Uterus (tissue), 4 donors: Measurements from ENCODE around the gene INAFM1. TPM values are rescaled to one million over a fixed set of nuclear protein-coding genes. Genes with fewer than 3 reads are reported as not detected.

Experiments used
- DNase-seq, 2 donors: peaks; one replicate each; pipeline ENCODE4 v3.0.0-alpha.2; 2019 to 2020
- H3K27ac ChIP-seq, 2 donors: fragments of 200-600 bp; sonication (generic); 1 replicate in 1 of 2; 2 replicates in 1 of 2; pipeline ENCODE4 v1.5.1; 2016 to 2018
- H3K27me3 ChIP-seq, 2 donors: fragments of 200-600 bp; sonication (generic); one replicate each; pipeline ENCODE4 v1.5.1; 2018 to 2019; ENCODE audit warnings: control low read depth in 1 of 2
- H3K36me3 ChIP-seq, 2 donors: fragments of 200-600 bp; sonication (generic); one replicate each; pipeline ENCODE4 v1.5.1; 2019; ENCODE audit warnings: control low read depth in 1 of 2
- H3K4me1 ChIP-seq, 2 donors: fragments of 200-600 bp; sonication (generic); one replicate each; pipeline ENCODE4 v1.5.1; 2018 to 2019; ENCODE audit warnings: control low read depth in 1 of 2
- H3K4me3 ChIP-seq, 2 donors: fragments of 200-600 bp; sonication (generic); 1 replicate in 1 of 2; 2 replicates in 1 of 2; pipeline ENCODE4 v1.5.1; 2018 to 2019; ENCODE audit warnings: mild to moderate bottlenecking in 1 of 2
- H3K9me3 ChIP-seq, 2 donors: fragments of 200-600 bp; sonication (generic); one replicate each; pipeline ENCODE4 v1.5.1; 2019; ENCODE audit warnings: control low read depth in 1 of 2
- POLR2A ChIP-seq, 2 donors: fragments of 450-650 bp; IDR thresholded peaks; one replicate each; pipeline ENCODE4 v1.6.1; 2016; ENCODE audit warnings: antibody characterized with exemption in 2 of 2, mild to moderate bottlenecking in 1 of 2, moderate library complexity in 1 of 2
- intact Hi-C: fragments of 100-400 bp; cut with DNase I; formaldehyde crosslinking; loops from one replicate; pipeline ENCODE4 v1.15.1; 2023; ENCODE audit warnings: low total_unique reads
- total RNA-seq, 4 donors: library from RNA; depleted of rRNA in 3 of 4; stranded (reverse); fragments of >200 nt in 3 of 4; gene quantifications; one replicate each; pipeline versions ENCODE4 v1.1.0 to v1.2.4, GENCODE V29; 2014 to 2023
- TF ChIP-seq, protein P1 (sequence below), 4 experiments: fragments of 200-600 bp in 2 of 4; fragments of 450-650 bp in 2 of 4; sonication (generic) in 2 of 4; IDR thresholded peaks; one replicate each; pipeline ENCODE4 v1.5.1; 2016 to 2019; ENCODE audit warnings: antibody characterized with exemption in 4 of 4, mild to moderate bottlenecking in 2 of 4, moderate library complexity in 1 of 4
- donor health status: DM: yes; HTN: yes; CAD: no.

The INAFM1 gene
- total RNA-seq, 4 donors from 2014 or later = 2.8 to 39.5 (median 13.5) TPM

GRCh38 chr19:47230921-47231214 lies 43.8 kb upstream of the INAFM1 start, which contains the start of gene BBC3:
BBC3 (minus strand) TSS chr19:47231199; CDS start chr19:47228431, 2,768 bp downstream.
- Histone ChIP-seq H3K36me3 (no peaks in the 10 kb centered on the region), H3K4me3 (peak within 1 kb of the TSS; percentile 55 to 100), H3K27me3 (no peaks in the 10 kb centered on the region), H3K27ac (peak within 1 kb of the TSS; percentile 98 to 99), H3K9me3 (no peaks in the 10 kb centered on the region), H3K4me1 (peaks cover 0 to 5% of the 10 kb centered on the region in 2 donors)
- DNase-seq = no peak
- intact Hi-C loops = no loop called here
- TF ChIP-seq, protein P1, sequence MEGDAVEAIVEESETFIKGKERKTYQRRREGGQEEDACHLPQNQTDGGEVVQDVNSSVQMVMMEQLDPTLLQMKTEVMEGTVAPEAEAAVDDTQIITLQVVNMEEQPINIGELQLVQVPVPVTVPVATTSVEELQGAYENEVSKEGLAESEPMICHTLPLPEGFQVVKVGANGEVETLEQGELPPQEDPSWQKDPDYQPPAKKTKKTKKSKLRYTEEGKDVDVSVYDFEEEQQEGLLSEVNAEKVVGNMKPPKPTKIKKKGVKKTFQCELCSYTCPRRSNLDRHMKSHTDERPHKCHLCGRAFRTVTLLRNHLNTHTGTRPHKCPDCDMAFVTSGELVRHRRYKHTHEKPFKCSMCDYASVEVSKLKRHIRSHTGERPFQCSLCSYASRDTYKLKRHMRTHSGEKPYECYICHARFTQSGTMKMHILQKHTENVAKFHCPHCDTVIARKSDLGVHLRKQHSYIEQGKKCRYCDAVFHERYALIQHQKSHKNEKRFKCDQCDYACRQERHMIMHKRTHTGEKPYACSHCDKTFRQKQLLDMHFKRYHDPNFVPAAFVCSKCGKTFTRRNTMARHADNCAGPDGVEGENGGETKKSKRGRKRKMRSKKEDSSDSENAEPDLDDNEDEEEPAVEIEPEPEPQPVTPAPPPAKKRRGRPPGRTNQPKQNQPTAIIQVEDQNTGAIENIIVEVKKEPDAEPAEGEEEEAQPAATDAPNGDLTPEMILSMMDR (IDR thresholded peaks at IDR 0.05) = no peak
- peak; percentile 48 to 91 for TF ChIP-seq POLR2A (IDR thresholded peaks at IDR 0.05)

DNA sequence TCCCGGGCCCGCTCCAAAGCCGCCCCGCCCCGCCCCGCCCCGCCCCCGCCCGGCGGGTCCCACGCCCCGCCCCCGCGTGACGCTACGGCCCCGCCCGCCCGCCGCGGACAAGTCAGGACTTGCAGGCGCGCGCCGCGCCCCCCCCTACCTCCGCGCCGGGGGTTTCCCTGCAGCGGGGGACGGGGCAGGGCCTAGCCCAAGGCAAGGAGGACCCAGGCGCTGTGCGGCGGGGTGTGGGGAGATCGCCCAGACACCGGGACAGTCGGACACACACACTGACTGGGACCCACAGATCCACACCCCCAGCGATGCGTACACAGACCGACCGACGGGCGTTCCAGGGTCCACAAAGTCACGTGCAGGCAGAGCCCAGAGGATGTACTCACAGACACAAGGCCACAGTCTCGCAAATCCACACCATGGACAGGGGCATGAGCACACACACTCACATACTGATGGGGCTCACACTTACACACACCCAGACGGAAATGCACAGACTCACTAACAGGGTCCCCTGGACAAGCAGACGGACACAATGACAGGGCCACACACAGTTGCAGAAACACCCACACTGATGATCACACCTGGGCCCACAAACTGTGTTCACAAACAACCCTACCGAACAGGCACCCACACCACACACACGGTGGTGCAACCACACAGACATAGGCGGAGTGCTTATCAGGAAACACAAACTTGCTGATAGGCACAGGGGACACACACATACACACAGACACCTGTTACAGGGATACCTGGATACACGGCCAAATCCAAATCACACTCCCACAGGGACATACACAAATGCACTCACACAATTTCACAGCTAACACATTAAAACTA lies 43.2 kb upstream of the INAFM1 start:
- H3K9me3 ChIP-seq = no peaks in the 10 kb centered on the region
- TF ChIP-seq, protein P1 (IDR thresholded peaks at IDR 0.05) = no peak
- TF ChIP-seq POLR2A (IDR thresholded peaks at IDR 0.05) = no peak
- H3K36me3 ChIP-seq = no peaks in the 10 kb centered on the region
- H3K4me1 ChIP-seq = peaks cover 0 to 5% of the 10 kb centered on the region in 2 donors
- H3K27me3 ChIP-seq = no peaks in the 10 kb centered on the region
- peak overlapping the region; percentile 30 to 100 for H3K4me3 ChIP-seq
- intact Hi-C loops = no loop called here
- DNase-seq = peak; percentile 88 to 91
- peak overlapping the region; percentile 87 to 98 for H3K27ac ChIP-seq

DNA sequence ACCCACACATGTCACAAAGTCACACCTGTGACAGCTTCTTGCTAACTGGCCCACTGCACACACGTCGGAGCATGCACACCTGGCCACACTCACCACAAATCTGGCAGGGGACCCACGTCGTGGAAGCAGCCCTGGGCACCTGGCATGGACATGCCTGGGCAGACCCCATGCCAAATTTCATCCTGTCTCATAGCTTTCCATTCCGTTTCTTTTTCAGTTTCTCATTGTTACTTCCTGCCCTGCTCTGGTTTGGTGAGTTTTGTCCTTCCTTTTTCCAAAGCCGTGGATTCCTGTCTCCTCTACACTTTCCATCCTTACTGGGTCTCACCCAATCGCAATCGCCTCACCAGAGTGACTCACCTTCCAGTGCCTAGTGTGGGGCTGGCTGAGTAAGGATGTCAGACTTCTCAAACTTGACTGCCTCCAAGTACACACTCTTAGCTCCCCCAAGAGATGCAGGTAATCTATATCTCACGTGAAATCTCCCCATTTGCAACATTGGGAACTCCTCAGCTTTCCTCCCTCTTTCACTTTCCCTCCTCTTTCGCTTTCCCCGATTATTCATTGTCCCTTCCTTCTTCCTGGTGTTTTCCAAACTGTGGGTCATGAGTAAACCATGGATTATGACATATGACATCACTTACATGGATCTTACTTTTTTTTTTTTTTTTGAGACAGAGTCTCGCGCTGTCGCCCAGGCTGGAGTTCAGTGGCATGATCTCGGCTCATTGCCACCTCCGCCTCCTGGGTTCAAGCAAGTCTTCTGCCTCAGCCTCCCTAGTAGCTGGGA lies 42.1 kb upstream of the INAFM1 start:
- TF ChIP-seq, protein P1 (IDR thresholded peaks at IDR 0.05) = no peak
- no peak for TF ChIP-seq POLR2A (IDR thresholded peaks at IDR 0.05)
- Histone ChIP-seq H3K36me3 (no peaks in the 10 kb centered on the region), H3K27ac (peak overlapping the region; percentile 87 to 98), H3K4me3 (no peak overlapping the region), H3K9me3 (no peaks in the 10 kb centered on the region), H3K4me1 (peaks cover 0 to 5% of the 10 kb centered on the region in 2 donors), H3K27me3 (no peaks in the 10 kb centered on the region)
- no peak for DNase-seq
- intact Hi-C loops = no loop called here

DNA sequence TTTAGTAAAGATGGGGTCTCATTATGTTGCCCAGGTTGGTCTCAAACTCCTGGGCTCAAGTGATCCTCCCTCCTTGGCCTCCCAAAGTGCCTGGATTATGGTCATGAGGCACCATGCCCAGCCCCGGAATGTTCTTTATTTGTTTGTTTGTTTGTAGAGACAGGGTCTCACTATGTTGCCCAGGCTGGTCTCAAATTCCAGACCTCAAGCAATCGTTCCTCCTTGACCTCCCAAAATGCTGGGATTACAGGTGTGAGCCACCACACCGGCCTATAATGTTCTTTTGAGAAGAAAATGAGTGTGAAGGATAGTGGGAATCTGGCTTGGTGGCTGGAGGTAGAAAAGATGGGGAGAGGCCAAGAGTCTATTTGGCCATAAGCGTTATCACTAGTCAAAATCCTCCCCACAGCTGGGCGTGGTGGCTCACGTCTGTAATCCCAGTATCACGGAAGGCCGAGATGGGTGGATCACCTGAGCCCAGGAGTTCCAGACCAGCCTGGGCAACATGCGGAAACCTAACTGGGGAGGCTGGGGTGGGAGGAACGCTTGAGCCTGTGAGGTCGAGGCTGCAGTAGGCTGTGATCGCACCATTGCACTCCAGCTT lies 38.5 kb upstream of the INAFM1 start:
- no peaks in the 10 kb centered on the region for H3K27me3 ChIP-seq
- no peak for TF ChIP-seq POLR2A (IDR thresholded peaks at IDR 0.05)
- TF ChIP-seq, protein P1 (IDR thresholded peaks at IDR 0.05) = no peak
- no peak for DNase-seq
- peaks cover 5 to 17% of the 10 kb centered on the region in 2 donors for H3K4me1 ChIP-seq
- H3K36me3 ChIP-seq = no peaks in the 10 kb centered on the region
- no peak overlapping the region for H3K27ac ChIP-seq
- H3K9me3 ChIP-seq = no peaks in the 10 kb centered on the region
- H3K4me3 ChIP-seq = no peak overlapping the region
- intact Hi-C loops = no loop called here
